Natural killer cell (primary cell): ENCODE data around the gene FUBP3. TPM values are rescaled to one million over a fixed set of nuclear protein-coding genes. Genes with fewer than 3 reads are reported as not detected.

Experiments used
- ATAC-seq, 3 donors: fragments of 150-1000 bp in 2 of 3; fragments of 200-7000 bp in 1 of 3; cut with Tn5 transposase; 1 replicate in 1 of 3; 2 replicates in 2 of 3; pipeline ENCODE4 v1.10.0; 2021; ENCODE audit warnings: mild to moderate bottlenecking in 2 of 3, moderate library complexity in 2 of 3
- DNase-seq, 2 donors: peaks; one replicate each; pipeline versions ENCODE4 v3.0.0 to v3.0.0-alpha.2; 2013 to 2021; ENCODE audit warnings: mixed read lengths in 1 of 2
- H3K27ac ChIP-seq: one replicate; pipeline ENCODE4 v1.5.1; 2013; ENCODE audit warnings: mild to moderate bottlenecking, low read length
- H3K27me3 ChIP-seq: one replicate; pipeline ENCODE4 v1.6.1; 2013; ENCODE audit warnings: low read length; ENCODE audit not compliant: control insufficient read depth, insufficient read depth
- H3K36me3 ChIP-seq: one replicate; pipeline ENCODE4 v1.6.1; 2013; ENCODE audit warnings: low read length; ENCODE audit not compliant: control insufficient read depth, insufficient read depth
- H3K4me1 ChIP-seq: one replicate; pipeline ENCODE4 v1.6.1; 2013; ENCODE audit warnings: low read length; ENCODE audit not compliant: control insufficient read depth, insufficient read depth
- H3K4me3 ChIP-seq: one replicate; pipeline ENCODE4 v1.5.1; 2013; ENCODE audit warnings: low read length
- H3K9me3 ChIP-seq: one replicate; pipeline ENCODE4 v1.6.1; 2013; ENCODE audit warnings: low read length; ENCODE audit not compliant: control insufficient read depth, insufficient read depth
- H3K27ac Mint-ChIP-seq, 2 donors: one replicate each; pipeline ENCODE4 v1.8.0; 2022; ENCODE audit warnings: mild to moderate bottlenecking in 2 of 2, mixed read lengths in 2 of 2, moderate library complexity in 1 of 2
- H3K27me3 Mint-ChIP-seq, 2 donors: one replicate each; pipeline ENCODE4 v1.8.0; 2022; ENCODE audit warnings: low read depth in 2 of 2, mixed read lengths in 2 of 2
- H3K36me3 Mint-ChIP-seq: one replicate; pipeline ENCODE4 v1.8.0; 2022; ENCODE audit warnings: mixed read lengths
- H3K4me1 Mint-ChIP-seq, 2 donors: one replicate each; pipeline ENCODE4 v1.8.0; 2022; ENCODE audit warnings: mixed read lengths in 2 of 2
- H3K4me3 Mint-ChIP-seq: one replicate; pipeline ENCODE4 v1.8.0; 2022; ENCODE audit warnings: mild to moderate bottlenecking, moderate library complexity, mixed read lengths
- H3K9me3 Mint-ChIP-seq, 2 donors: one replicate each; pipeline ENCODE4 v1.8.0; 2022; ENCODE audit warnings: mixed read lengths in 2 of 2
- CTCF ChIP-seq: fragments of 200-600 bp; IDR thresholded peaks from one replicate; pipeline ENCODE4 v1.8.0; 2022; ENCODE audit warnings: antibody characterized with exemption
- WGBS: methylation state at CpG from one replicate; pipeline ENCODE4 v1.1.7; 2013; ENCODE audit warnings: missing lambda C conversion rate; ENCODE audit not compliant: insufficient coverage; 5-methylcytosine and 5-hydroxymethylcytosine counted together
- intact Hi-C: fragments of 100-400 bp; cut with micrococcal nuclease; formaldehyde crosslinking; loops from one replicate; pipeline ENCODE4 v1.14.2; 2022
- total RNA-seq, 4 donors: library from RNA; stranded (reverse); fragments of 120-200 nt in 1 of 4; gene quantifications; one replicate each; pipeline versions ENCODE4 v1.2.3 to v1.2.4, GENCODE V29; 2013 to 2022

The FUBP3 gene
- total RNA-seq, 3 donors from 2014 or later (not counting 1 experiment from before 2014, with no cell fraction given) = 40.8 to 45.2 (median 41.3) TPM

DNA sequence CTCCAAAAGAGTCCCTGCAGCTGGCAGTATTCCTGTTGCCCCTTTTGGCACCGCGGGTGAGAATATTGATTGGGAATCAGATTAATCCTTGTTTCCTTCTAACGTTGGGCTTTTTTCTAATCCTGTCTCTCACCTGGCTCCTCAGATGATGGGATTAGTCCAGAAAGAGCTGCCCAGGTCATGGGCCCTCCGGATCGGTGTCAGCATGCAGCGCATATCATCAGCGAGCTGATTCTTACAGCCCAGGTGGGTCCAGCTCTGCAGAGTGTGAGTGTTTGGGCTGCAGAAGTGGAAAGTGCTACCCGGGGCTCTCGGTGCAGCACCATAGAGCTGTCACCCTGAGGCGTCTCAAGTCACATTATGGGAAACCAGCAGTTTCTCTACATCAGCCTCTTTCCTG, 44.1 kb downstream of the FUBP3 start:
- no peaks in the 10 kb centered on the region for H3K9me3 Mint-ChIP-seq
- no peaks in the 10 kb centered on the region for H3K4me1 ChIP-seq
- no peak overlapping the region for H3K4me3 Mint-ChIP-seq
- H3K27ac ChIP-seq = no peak overlapping the region
- H3K4me3 ChIP-seq = no peak overlapping the region
- no peaks in the 10 kb centered on the region for H3K27me3 ChIP-seq
- 98% methylated on average over 10 of the region's 10 CpGs for WGBS
- no peaks in the 10 kb centered on the region for H3K4me1 Mint-ChIP-seq
- ATAC-seq (no peak), DNase-seq (no peak)
- intact Hi-C loops = no loop called here
- peaks cover 77% of the 10 kb centered on the region for H3K36me3 ChIP-seq
- peaks cover 9% of the 10 kb centered on the region for H3K36me3 Mint-ChIP-seq
- H3K27ac Mint-ChIP-seq = no peak overlapping the region
- no peaks in the 10 kb centered on the region for H3K27me3 Mint-ChIP-seq
- no peaks in the 10 kb centered on the region for H3K9me3 ChIP-seq
- no peak for TF ChIP-seq CTCF

- H3K27ac ChIP-seq = no peak overlapping the region
- peaks cover 9% of the 10 kb centered on the region for H3K36me3 Mint-ChIP-seq
- H3K36me3 ChIP-seq = peaks cover 74% of the 10 kb centered on the region
- no peaks in the 10 kb centered on the region for H3K27me3 Mint-ChIP-seq
- DNase-seq = no peak
- no peaks in the 10 kb centered on the region for H3K4me1 ChIP-seq
- intact Hi-C loops = no loop called here
- no peak for ATAC-seq
- 88% methylated on average over 3 of the region's 4 CpGs for WGBS
- TF ChIP-seq CTCF = no peak
- no peak overlapping the region for H3K4me3 Mint-ChIP-seq
- no peaks in the 10 kb centered on the region for H3K27me3 ChIP-seq
- H3K9me3 ChIP-seq = no peaks in the 10 kb centered on the region
- H3K4me3 ChIP-seq = no peak overlapping the region
- no peaks in the 10 kb centered on the region for H3K9me3 Mint-ChIP-seq
- no peaks in the 10 kb centered on the region for H3K4me1 Mint-ChIP-seq
- no peak overlapping the region for H3K27ac Mint-ChIP-seq
Observed at GRCh38 chr9:130624154-130624553, 44.8 kb downstream of the FUBP3 start.

DNA sequence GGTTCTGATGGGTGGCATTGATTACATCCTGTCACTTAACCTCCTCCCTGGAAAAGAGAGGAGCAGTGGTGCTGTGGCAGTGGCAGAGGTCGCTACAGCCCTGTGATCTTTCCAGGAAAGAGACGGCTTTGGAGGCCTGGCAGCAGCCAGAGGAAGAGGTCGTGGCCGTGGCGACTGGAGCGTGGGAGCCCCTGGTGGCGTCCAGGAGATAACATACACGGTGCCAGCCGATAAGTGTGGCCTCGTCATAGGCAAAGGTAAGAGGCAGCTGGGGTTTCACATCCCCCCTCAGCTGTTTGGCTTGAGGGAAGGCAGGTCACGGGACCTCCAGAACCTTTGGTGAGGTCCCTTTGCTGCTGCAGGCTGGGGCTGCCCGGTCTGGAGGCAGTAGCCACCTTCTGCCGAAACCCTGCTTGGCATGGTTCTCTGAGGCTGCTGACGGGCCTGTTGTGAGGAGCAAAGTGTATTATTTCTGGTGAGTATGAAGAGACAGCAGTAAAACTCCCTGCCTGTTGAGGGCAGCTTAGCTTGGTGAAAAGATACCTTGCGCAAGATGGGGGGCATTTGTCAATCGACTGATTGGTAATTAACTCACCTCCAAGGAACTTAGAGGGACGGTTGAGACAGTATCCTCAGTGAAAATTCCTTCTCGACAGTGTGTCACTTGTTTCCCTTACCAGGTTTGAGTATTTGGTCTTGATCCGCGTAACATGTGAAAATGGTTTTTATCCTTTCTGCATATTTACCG, 47.0 kb downstream of the FUBP3 start:
- 95% methylated on average over 21 of the region's 21 CpGs for WGBS
- TF ChIP-seq CTCF = no peak
- no peak overlapping the region for H3K4me3 ChIP-seq
- ATAC-seq = no peak
- no peak overlapping the region for H3K27ac Mint-ChIP-seq
- no peaks in the 10 kb centered on the region for H3K4me1 ChIP-seq
- no peaks in the 10 kb centered on the region for H3K27me3 ChIP-seq
- H3K9me3 Mint-ChIP-seq = no peaks in the 10 kb centered on the region
- peaks cover 69% of the 10 kb centered on the region for H3K36me3 ChIP-seq
- no peak overlapping the region for H3K27ac ChIP-seq
- peaks cover 9% of the 10 kb centered on the region for H3K36me3 Mint-ChIP-seq
- intact Hi-C loops = no loop called here
- H3K4me1 Mint-ChIP-seq = no peaks in the 10 kb centered on the region
- H3K4me3 Mint-ChIP-seq = no peak overlapping the region
- H3K27me3 Mint-ChIP-seq = no peaks in the 10 kb centered on the region
- no peak for DNase-seq
- no peaks in the 10 kb centered on the region for H3K9me3 ChIP-seq

GRCh38 chr9:130627051-130627450, 47.7 kb downstream of the FUBP3 start:
- Mint-ChIP-seq H3K36me3 (peaks cover 9% of the 10 kb centered on the region), H3K27me3 (no peaks in the 10 kb centered on the region)
- no peaks in the 10 kb centered on the region for H3K27me3 ChIP-seq

More at GRCh38 chr9:130627051-130627450, 47.7 kb downstream of the FUBP3 start:
- TF ChIP-seq CTCF = no peak
- Histone ChIP-seq H3K9me3 (no peaks in the 10 kb centered on the region), H3K4me3 (no peak overlapping the region), H3K27ac (no peak overlapping the region), H3K4me1 (no peaks in the 10 kb centered on the region), H3K36me3 (peaks cover 75% of the 10 kb centered on the region)
- no peak overlapping the region for H3K27ac Mint-ChIP-seq
- DNase-seq (no peak), ATAC-seq (no peak)
- no peaks in the 10 kb centered on the region for H3K4me1 Mint-ChIP-seq
- intact Hi-C loops = no loop called here
- no peaks in the 10 kb centered on the region for H3K9me3 Mint-ChIP-seq
- H3K4me3 Mint-ChIP-seq = no peak overlapping the region
- 98% methylated on average over 10 of the region's 10 CpGs for WGBS
